GM18508 (cell line): ENCODE measurements around the gene SLC17A9.

Source experiments
- ATAC-seq: cut with Tn5 transposase; IDR thresholded peaks from one replicate; pipeline ENCODE4 v1.9.1; 2021; ENCODE audit warnings: moderate number of reproducible peaks; ENCODE audit not compliant: insufficient read depth, unreplicated experiment

The SLC17A9 gene

DNA sequence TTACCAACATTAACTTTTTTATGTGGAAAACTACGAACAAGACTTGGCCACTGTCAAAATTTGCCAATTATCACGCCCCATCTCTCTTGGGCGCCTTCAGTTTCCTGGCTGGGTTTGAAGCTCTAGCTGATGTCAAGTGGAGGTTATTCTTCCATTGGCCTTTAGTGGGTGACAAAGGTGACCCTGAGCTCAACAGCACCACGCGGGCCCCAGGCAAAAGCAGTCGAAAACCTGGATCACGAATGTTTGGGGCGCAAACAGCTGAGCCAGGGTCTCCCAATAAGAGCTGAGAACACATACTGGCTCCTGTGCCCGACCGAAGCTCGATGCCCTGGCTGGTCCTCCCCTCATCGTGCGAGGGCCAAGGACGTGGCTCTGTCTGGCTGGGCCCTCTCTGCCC is 26.8 kb downstream of the SLC17A9 start:
- ATAC-seq: no peak

DNA sequence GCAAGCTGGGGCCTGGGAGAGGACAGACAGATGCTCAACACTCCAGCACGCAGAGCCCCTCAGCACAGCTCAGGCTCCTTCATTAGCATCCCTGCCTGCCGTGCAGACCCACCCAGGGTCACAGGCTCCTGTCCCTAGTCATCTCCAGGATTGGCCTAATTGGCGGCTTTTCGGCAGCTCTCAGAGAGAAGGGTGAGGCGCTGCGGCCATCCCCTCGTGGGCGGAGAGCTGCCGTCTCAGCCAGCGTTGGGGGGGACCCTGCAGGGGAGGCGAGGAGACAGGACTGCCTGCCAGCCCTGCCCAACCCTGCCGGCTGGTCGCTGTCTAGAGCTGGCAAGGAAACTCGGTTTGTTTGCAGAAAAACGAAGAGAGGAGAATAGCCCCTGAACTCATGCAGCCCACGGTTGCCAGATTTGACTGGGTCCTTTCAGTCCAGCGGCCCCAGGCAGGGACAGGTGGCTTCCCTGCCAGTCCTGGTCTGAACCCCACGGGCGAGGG is 27.4 kb downstream of the SLC17A9 start:
- no peak for ATAC-seq

DNA sequence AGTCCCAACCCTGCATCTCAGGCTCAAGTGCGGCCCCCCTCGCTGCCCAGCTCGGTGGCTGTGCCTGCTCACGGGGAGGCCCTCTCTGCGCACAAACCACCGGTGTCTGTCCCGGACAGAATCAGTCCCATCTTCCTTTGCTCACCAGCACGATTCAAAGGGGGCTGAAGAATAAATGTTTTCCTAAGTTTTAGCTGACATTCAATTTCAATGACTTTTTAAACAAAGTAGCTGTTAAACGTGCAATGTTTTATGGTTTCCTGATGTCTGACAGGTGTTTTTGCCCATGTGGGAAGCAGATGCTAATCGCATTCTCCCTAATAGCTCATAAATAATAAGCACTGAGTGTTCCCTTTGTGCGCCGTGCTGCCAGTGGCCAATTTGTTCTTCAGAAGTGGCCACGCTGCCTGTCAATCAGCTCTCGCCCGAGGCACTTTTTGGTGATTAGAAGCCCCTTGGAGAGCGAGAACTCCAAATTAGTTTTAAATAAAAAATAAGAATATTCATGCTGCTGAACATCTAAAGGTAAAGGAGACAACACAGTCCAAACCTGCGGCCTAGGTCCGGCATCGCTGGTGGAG is 28.0 kb downstream of the SLC17A9 start:
- no peak for ATAC-seq

DNA sequence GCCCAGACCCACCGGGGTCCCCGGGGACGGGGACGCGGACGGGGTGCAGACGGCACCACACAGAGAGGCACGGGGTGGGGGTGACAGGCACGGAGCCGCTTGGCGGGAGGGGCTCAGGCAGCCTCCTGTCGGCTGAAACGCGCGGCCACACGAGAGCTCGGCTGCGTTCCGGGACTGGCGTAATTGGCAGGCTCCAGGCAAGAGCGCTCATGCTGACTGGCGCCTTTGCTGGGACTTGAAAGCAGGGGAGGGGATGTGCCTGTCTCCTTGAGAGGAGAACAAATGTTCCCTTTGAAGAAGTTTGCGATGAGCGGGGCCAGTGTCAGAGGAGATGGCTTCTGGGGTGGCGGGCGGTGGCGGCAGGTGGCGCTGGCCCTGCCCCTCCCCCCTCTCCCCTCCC is 28.5 kb downstream of the SLC17A9 start:
- ATAC-seq: no peak

DNA sequence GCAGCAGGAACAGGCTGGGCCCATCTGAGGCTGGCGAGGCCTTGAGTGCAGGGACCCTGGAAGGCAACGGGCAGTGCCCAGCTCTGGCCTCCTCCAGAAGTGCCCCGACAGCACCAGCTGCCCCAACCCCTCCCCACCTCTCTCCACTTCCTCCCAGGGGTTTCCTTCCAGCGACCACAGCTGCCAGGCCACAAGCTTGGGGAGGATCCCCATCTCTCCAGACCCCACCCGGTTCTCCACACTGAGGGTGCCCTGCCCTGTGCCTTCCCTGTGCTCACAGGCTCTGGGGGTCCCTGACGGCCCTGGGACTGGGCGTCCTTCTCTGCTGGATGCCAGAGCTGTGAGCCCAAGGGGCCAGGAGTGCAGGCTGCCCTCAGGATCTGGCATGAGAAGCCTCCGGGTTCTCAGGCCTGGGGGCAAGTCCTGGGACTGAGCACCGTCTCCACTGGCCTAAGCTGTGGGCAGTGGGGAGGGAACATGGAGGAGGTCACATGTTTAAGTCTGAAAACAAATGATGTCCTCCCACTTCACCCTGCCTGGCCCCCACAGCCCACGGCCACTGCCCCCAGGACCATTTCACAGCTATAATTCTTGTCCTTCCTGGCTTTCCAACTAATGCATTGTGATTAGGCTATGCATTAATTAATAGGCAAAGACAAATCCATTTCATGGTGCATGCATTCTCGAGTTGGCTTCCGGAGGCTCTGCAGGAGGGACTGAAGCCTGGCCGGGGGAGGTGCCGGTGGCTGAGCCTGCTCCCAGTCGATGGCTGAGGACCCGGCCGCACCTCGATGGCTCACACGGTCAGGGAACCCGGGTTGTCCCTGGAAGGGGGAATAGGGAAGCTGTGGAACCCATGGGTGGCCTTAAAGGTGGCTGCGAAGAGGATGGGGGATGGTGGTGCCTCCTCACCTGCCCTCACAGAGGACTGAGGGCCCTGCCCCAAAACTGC is 29.9 kb downstream of the SLC17A9 start:
- ATAC-seq: no peak

DNA sequence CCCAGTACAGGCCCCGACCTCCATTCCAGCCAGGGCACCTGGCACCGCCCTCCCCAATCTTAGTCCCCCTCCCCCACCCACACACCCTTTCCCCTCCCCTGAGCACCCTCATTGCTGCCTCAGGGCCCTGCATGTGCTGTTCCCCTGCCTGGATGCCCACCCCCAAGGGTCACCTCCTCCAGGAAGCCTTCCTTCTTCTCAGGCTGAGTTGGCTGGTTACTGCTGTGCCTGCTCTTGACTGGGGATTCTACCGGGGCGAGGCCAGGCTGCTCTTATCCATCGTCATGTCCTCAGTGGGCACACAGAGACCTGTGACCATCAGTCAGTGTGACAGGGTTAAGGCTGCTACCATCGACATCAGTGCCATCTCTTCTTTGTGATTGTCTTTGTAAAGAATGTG is 30.7 kb downstream of the SLC17A9 start:
- no peak for ATAC-seq

DNA sequence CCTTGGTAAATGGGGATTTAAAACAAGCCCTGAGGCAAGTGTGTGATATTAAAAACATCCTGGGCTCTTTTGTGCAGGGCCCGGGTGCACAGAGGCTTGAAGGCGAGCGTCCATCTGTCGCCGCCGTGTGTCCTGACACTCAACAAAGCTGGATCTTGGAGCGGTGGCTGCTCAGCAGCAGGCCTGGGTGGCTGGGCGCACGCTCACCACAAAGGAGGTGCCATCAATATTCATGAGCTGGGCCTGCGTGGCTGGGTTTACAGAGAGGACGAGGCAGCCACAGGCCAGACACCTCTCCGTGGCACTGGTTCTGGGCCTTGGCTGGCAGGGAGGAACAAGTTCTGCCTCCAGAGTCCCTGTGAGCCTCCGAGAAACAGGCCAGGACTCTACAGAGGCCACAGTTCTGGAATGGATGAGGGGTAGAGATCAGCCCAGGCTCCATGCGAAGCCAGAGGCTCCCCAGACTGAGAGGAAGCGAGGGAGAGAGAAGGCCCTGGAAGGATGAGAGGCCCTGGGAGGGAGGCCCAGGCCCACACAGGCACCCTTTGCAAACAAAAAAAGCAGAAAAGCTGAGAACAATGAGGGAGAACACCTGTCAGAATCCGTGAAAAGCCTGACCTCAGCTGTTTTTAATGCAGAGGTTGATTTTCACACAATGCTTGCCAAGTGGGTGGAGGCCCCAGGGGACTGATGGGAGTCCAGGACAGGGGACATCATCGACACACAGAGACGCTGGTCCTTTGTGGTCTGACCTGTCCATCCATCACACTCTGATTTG is 32.3 kb downstream of the SLC17A9 start:
- no peak for ATAC-seq

DNA sequence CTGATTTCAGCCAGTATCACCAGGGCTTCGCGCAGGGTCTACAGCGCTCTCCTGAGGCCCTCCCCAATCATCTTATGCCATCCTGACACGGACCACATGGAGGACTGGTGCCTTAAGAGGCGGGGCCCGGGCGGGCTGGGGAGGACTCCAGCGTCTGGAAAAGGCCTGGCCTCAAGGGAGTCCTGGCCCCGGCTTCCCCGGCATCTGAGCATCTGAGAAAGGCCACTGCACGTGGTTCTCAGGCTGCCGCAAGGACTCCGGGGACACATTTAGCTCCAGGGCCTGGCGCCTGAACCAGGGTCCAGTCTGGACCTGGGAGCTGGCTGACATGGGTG is 32.9 kb downstream of the SLC17A9 start:
- ATAC-seq: no peak

DNA sequence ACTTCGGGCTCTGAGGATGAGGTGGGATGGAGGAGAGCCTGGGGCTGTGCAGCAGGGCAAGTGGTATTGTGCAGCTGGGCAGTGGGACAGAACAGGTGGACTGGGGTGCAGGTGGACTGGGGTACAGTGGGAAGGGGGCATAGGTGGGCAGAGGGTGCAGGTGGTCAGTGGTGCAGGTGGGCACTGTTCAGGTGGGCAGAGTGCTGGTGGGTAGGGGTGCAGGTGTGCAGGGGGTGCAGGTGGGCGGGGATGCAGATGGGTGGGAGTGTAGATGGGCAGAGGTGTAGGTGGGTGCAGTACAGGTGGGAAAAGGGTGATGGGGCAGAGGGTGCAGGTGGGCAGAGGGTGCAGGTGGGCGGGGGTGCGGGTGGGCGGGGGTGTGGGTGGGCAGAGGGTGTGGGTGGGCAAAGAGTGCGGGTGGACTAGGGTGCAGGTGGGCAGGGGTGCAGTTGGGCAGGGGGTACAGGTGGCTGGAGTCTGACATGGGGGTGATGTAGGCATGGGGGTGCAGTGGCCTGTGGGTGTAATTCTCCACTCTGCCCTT is 33.8 kb downstream of the SLC17A9 start:
- no peak for ATAC-seq

DNA sequence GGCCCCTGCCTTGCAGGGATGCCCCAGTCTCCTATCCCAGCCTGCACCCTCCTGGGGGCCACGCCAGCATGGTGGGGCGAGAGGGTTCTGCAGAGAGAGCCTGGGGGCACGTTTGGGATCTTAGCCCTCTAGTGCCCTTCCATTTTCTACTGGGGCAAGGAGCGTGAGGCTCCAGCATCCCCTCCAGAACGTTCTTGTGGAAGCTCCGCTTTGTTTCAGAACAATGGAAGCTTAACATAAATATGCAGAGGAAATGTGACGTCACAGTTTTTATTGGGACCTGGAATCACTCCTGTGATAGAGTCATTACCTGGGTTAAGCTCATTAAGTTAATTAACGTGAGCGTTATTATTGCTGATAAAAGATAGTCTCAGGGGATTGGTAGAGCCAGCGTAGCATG is 34.6 kb downstream of the SLC17A9 start:
- no peak for ATAC-seq

DNA sequence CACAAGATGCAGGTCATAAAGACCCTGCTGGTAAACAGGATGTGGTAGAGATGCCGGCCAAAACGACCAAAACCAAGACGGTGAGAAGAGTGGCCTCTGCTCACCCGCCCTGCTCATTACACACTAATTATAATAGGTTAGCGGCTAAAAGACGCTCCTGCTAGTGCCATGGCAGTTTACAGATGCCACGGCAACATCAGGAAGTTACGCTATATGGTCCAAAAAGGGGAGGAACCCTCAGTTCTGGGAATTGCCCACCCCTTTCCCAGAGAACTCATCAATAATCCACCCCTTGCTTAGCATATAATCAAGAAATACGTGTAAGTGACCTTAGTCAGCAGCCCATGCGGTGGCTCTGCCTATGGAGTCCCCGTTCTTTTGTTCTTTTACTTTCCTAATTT is 36.7 kb downstream of the SLC17A9 start:
- ATAC-seq: no peak

DNA sequence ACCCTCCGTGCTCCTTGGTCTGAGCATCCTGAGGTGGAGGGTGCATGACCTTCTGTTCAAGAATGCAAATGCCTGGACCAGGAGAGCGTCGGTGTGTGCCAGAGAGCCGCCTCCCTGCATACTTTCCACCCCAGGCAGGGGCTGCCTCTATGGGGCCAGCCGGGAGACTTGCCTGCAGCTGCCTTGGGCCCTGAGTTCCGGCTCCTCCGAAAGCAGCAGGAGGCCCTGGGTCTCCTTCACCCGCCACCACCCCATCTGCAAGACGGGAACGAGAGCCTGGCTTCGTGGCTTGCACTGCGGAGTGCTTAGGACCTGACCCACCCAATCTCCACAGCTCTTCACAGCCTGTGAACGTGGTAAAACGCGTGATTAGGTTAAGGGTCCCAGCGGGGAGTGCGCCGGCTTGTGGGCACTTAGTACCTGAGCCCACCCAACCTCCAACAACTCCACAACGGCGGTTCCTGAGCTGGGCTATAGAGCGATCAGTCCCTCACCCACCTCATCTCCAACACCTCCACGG is 37.9 kb downstream of the SLC17A9 start:
- ATAC-seq: no peak

DNA sequence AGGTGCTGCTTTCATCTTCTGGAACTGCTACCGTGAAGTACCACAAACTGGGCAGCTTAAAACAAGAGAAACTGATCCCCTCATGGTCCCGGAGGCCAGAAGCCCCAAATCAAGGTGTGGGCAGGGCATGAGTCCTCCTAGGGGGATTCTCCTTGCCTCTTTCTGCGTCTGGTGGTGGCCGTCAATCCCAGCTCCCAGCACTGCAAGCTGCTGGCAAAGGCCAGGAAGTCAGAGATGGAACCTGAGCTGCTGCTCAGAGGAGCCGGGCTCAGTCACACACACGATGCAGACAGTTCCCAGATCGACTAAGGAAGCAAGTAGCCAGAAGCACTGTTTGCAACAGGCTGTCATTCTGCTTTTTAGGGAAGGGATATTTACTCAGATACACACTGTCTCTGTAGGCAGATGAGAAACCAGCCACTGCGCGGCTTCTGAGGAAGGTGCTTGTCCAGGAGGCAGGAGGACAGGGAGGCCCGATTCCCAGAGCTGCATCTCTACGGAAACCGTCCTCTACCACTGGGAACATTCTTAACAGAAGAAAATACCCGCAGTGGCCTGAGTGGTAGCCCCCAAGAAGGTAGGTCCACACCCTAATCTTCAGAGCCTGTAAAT is 38.8 kb downstream of the SLC17A9 start:
- ATAC-seq: no peak

DNA sequence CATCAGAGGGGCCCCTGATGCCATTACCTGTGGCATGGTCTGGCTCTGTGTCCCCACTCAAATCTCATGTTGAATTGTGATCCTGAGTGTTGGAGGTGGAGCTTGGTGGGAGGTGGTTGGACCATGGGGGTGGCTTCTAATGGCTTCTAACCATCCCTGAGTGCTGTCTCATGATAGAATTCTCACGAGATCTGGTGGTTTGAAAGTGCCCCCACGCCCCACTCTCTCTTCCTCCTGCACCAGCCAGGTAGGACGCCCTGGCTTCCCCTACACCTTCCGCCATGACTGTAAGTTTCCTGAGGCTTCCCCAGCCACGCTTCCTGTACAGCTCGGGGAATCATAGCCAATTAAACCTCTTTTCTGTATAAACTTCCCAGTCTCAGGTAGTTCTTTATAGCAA is 39.4 kb downstream of the SLC17A9 start:
- ATAC-seq: no peak

DNA sequence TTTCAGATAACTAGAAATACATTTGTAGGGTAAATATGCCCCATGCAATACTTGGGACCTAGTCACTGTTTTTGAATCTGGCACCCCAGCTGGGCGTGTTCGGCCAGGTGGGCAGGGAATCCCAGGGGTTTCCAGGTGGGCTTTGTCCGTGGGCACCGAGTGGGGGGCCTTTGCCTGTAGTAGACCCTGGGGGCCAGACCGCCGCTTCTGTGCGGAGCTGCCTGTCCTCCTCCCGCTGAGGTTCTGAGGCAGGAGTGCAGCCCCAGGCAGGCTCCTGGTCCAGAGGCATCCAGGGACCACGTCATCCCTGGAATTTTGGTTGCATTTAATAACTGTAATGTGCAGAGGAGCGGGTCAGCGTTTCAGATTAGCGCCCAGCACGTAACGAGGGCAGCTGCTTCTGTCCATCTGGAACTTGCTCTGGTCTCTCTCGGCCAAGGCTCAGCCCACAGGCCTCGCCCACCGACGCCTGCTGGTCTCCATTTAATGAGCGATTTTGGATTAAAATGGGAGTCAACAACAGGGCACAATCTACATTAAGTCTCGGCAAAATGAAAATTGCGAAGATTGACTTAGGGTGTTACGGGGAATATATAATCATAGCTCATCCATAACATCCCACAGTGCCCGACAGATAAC is 41.5 kb downstream of the SLC17A9 start:
- ATAC-seq: no peak

DNA sequence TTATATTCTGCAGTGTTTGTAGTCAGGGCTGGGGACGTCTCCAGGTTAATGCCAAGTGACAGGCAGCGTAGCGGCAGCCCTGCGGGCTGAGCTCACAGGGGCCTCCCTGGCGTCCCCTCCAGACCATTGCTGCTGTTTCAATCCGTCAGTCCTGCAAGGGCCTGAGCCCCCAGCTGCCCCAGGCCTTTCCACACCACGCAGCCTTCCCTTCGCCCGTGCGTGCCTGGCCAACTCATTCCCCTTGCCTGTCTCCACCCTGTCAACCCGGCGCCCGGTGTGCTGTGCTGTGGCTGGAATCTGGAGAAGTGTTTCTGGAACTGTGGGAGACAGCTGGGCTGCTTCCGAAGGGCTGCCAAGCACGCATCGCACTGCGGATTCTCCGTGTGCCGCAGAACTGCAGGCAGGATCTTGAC is 42.4 kb downstream of the SLC17A9 start:
- ATAC-seq: no peak

DNA sequence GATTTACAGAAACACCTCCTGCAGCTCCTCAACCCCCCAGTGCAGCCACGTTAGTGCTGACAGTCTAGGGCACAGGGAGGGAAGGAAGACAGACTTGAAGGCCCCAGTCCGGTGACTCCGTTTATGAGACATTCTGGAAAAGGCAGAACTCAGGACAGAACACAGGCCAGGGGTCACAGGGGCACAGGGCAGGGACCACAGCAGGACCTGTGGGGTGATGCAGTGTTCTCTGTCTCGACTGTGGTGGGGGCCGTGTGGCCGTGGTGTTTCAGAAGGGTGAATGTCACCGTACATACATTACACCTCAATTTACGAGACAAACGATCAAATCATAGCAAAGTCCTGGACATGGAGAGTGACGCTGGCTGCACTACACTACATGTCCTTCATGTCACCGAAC is 43.0 kb downstream of the SLC17A9 start:
- no peak for ATAC-seq

DNA sequence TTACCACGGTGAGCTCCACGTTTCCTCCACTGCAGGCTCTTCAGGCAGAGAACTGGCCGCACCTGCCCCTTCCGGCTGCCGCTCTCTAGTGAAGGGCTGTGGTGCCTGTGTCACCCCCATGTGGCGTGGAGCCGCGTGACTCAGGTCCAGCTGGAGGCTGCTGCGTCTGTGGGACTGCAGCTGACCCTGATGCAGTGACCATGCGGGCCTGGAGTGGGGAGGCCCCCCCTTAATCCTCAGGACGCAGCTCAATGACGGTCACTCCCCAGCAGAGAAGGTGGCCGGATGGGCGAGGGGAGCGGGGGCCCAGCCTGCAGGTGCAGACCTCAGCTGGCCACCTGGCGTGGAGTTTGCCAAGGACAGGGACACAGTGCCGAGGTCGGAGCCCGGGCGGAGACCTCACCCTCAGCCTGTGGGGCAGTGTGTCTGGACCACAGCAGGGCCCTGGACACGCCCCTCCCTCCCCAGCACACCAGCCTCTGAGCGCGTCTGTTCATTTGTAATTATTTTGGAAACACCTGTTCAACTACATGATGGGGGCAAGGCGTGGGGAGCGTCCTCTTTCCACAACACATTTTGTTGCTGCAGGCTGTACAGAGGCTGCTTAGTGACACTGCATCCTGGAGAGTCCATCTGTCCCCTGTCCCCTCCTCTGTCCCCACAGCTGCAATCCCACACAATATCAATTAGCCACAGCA is 43.5 kb downstream of the SLC17A9 start:
- ATAC-seq: no peak

DNA sequence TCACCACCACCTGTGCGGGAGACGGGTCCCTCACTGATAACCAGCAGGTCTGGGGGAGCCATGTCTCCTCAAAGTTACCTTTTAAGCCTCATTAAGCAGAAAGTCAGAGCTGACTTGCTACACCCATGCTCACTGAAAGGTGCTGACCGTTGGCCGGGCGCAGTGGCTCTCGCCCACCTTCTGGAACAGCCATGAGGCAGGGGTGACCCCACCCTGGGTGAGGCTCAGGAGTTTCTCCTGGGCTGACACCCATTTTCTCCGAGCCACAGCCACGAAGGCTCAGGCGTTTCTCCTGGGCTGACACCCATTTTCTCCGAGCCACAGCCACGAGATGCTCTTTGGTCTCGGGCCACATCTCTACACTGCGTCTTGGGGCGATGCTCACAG is 44.1 kb downstream of the SLC17A9 start:
- ATAC-seq: no peak
